HepG2 (cell line): ENCODE data around the gene FETUB. TPM values are rescaled to one million over a fixed set of nuclear protein-coding genes. Genes with fewer than 3 reads are reported as not detected.

Source experiments
- ASH2L ChIP-seq: fragments of 300-600, 200-600 bp; sonication (generic); IDR thresholded peaks from 2 replicates; pipeline ENCODE4 v1.7.0; 2017; ENCODE audit warnings: low read depth, mild to moderate bottlenecking, moderate library complexity, mixed read lengths, low read length; ENCODE audit not compliant: insufficient read length
- CBX2 ChIP-seq, 2 experiments: fragments of 200-600 bp in 1 of 2; sonication (generic); formaldehyde crosslinking in 1 of 2; IDR thresholded peaks; 2 replicates each; pipeline versions ENCODE4 v1.7.0 to v1.8.1; 2018 to 2022; ENCODE audit warnings: low read depth in 2 of 2, low read length in 1 of 2, mild to moderate bottlenecking in 1 of 2, missing genetic modification reagents in 1 of 2
- FIP1L1 ChIP-seq: fragments of 200-400 bp; formaldehyde crosslinking; IDR thresholded peaks from 2 replicates; pipeline ENCODE4 v1.6.1; 2018; ENCODE audit warnings: low read depth, mild to moderate bottlenecking, low read length, moderate library complexity, borderline replicate concordance; ENCODE audit not compliant: insufficient read depth
- HOXA3 ChIP-seq: sonication (generic); formaldehyde crosslinking; IDR thresholded peaks from 2 replicates; pipeline ENCODE4 v1.5.0; 2020; ENCODE audit warnings: missing genetic modification reagents
- ISL2 ChIP-seq: sonication (generic); formaldehyde crosslinking; IDR thresholded peaks from 2 replicates; pipeline ENCODE4 v1.5.0; 2020; ENCODE audit warnings: missing genetic modification reagents
- ISX ChIP-seq: sonication (generic); formaldehyde crosslinking; conservative IDR thresholded peaks from 2 replicates; pipeline ENCODE4 v1.5.0; 2020; ENCODE audit warnings: missing genetic modification reagents
- MXD4 ChIP-seq: IDR thresholded peaks from 2 replicates; pipeline ENCODE4 v1.6.1; 2016; ENCODE audit warnings: mild to moderate bottlenecking, missing biosample characterization, missing genetic modification reagents
- MZF1 ChIP-seq: sonication (generic); formaldehyde crosslinking; IDR thresholded peaks from 2 replicates; pipeline ENCODE4 v1.8.1; 2023; ENCODE audit warnings: mild to moderate bottlenecking, missing genetic modification reagents, borderline replicate concordance
- PAX8 ChIP-seq: sonication (generic); formaldehyde crosslinking; IDR thresholded peaks from 2 replicates; pipeline ENCODE4 v1.8.0; 2022; ENCODE audit warnings: mild to moderate bottlenecking, missing genetic modification reagents, borderline replicate concordance
- TBP ChIP-seq: sonication (generic); formaldehyde crosslinking; IDR thresholded peaks from 2 replicates; pipeline ENCODE4 v1.5.0; 2020; ENCODE audit warnings: missing genetic modification reagents
- ZNF670 ChIP-seq: sonication (generic); formaldehyde crosslinking; IDR thresholded peaks from 2 replicates; pipeline ENCODE4 v1.8.0; 2022; ENCODE audit warnings: mild to moderate bottlenecking, missing genetic modification reagents, borderline replicate concordance
- ZNF772 ChIP-seq: sonication (generic); formaldehyde crosslinking; IDR thresholded peaks from 2 replicates; pipeline ENCODE4 v1.5.0; 2020; ENCODE audit warnings: mild to moderate bottlenecking, missing genetic modification reagents
- polyA plus RNA-seq, 8 experiments: library from polyadenylated mRNA; depleted of rRNA in 3 of 8; stranded (reverse) in 7 of 8; unstranded in 1 of 8; fragments of >200 nt; fragmentation: Illumina TruSeq in 4 of 8; extraction: Trizol in 4 of 8; gene quantifications; 2 replicates each; pipeline versions ENCODE4 v1.2.1 to v1.2.3, GENCODE V29; 2011 to 2016; ENCODE audit warnings: low read depth in 4 of 8, missing spikeins in 1 of 8, mixed read lengths in 1 of 8; ENCODE audit not compliant: insufficient read depth in 1 of 8
- total RNA-seq, 5 experiments: library from RNA; depleted of rRNA; stranded (reverse); fragments of >200 nt; fragmentation: Illumina TruSeq; extraction: Trizol; gene quantifications; 2 replicates each; pipeline ENCODE4 v1.2.3, GENCODE V29; 2016; ENCODE audit warnings: low read depth in 1 of 5
- TF ChIP-seq, protein P1 (sequence below): sonication (generic); formaldehyde crosslinking; IDR thresholded peaks from 2 replicates; pipeline ENCODE4 v1.4.0; 2020; ENCODE audit warnings: mild to moderate bottlenecking, missing genetic modification reagents
- TF ChIP-seq, protein P2 (sequence below): sonication (generic); formaldehyde crosslinking; IDR thresholded peaks from 2 replicates; pipeline ENCODE4 v1.5.0; 2020; ENCODE audit warnings: missing genetic modification reagents
- TF ChIP-seq, protein P3 (sequence below): sonication (generic); formaldehyde crosslinking; IDR thresholded peaks from 2 replicates; pipeline ENCODE4 v1.8.0; 2022; ENCODE audit warnings: missing genetic modification reagents, mild to moderate bottlenecking, borderline replicate concordance
- TF ChIP-seq, protein P4 (sequence below): sonication (generic); formaldehyde crosslinking; IDR thresholded peaks from 2 replicates; pipeline ENCODE4 v1.4.0; 2020; ENCODE audit warnings: missing genetic modification reagents, borderline replicate concordance

Gene FETUB
- total and polyA plus RNA-seq, 2 of the 13 experiments (the other 11 are each of a cell fraction or from before 2014, with no cell fraction given) = 2.1 to 4.4 TPM

DNA sequence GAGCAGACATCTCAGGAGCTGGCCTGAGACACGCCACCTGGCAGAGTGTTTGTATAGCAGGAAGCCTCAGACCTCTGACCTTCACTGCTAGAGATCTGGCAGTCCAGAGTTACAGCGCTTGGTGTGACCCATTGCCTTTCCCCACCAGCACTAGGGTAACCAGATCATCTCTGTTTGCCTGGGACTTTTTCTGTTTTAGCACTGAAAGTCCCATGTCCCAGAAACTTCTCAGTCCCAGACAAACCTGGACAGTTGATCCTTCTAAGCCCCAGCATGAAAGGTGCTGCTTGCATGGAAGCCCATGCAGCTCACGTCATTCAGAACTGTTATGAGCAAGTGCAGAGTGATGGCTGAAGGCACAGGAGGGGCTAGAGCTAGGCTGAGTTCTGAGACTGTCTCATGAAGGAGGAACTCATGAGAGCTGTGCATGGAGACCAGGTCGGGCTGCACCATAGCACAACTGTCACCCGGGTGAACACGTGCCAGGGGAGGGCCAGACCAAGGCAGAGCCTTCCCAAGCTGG lies 45.5 kb upstream of the FETUB start (continued):
- TF ChIP-seq, protein P1, sequence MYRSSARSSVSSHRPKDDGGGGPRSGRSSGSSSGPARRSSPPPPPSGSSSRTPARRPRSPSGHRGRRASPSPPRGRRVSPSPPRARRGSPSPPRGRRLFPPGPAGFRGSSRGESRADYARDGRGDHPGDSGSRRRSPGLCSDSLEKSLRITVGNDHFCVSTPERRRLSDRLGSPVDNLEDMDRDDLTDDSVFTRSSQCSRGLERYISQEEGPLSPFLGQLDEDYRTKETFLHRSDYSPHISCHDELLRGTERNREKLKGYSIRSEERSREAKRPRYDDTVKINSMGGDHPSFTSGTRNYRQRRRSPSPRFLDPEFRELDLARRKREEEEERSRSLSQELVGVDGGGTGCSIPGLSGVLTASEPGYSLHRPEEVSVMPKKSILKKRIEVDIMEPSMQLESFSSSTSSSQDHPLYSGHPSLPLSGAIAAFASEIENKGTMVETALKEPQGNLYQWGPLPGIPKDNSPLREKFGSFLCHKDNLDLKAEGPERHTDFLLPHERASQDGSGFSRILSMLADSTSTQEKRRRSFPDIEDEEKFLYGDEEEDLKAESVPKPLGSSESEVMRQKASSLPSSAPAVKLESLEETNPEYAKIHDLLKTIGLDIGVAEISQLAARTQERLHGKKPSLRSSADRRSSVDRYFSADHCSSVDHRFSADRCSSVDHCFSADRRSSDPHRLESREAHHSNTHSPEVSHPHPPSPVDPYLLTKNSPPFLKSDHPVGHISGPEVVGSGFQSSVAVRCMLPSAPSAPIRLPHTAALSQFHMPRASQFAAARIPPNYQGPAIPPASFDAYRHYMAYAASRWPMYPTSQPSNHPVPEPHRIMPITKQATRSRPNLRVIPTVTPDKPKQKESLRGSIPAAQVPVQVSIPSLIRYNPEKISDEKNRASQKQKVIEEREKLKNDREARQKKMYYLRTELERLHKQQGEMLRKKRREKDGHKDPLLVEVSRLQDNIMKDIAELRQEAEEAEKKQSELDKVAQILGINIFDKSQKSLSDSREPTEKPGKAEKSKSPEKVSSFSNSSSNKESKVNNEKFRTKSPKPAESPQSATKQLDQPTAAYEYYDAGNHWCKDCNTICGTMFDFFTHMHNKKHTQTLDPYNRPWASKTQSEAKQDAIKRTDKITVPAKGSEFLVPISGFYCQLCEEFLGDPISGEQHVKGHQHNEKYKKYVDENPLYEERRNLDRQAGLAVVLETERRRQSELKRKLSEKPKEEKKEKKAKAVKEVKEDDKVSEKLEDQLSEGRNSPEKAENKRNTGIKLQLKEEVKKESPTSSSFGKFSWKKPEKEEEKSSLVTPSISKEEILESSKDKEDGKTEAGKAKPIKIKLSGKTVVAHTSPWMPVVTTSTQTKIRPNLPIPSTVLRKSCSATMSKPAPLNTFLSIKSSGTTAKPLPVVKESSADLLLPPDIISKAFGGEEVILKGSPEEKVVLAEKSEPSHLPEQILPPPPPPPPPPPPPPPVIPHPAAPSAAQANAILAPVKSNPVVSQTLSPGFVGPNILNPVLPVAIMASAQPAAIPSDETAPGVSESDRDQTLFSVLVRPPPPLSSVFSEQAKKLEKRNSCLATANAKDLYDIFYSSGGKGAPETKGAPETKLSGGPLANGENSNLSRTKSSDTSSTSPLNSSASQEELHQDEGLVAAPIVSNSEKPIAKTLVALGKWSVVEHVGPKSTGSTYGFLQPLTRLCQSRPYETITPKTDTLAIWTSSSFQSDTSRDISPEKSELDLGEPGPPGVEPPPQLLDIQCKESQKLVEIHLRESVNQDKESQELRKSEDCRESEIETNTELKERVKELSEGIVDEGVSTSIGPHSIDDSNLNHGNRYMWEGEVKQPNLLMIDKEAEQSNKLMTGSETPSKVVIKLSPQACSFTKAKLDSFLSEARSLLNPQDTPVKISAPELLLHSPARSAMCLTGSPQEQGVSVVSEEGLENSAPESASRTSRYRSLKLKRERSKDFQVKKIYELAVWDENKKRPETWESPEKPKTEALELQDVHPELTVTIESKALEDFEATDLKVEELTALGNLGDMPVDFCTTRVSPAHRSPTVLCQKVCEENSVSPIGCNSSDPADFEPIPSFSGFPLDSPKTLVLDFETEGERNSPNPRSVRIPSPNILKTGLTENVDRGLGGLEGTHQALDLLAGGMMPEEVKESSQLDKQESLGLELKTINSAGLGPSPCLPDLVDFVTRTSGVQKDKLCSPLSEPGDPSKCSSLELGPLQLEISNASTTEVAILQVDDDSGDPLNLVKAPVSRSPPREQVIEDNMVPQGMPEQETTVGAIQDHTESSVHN (CRISPR knock-in tag) = no peak
- no peak for TF ChIP-seq ISL2 (CRISPR knock-in tag)
- TF ChIP-seq ISX (CRISPR knock-in tag) = no peak
- no peak for TF ChIP-seq PAX8 (CRISPR knock-in tag)
- TF ChIP-seq, protein P2, sequence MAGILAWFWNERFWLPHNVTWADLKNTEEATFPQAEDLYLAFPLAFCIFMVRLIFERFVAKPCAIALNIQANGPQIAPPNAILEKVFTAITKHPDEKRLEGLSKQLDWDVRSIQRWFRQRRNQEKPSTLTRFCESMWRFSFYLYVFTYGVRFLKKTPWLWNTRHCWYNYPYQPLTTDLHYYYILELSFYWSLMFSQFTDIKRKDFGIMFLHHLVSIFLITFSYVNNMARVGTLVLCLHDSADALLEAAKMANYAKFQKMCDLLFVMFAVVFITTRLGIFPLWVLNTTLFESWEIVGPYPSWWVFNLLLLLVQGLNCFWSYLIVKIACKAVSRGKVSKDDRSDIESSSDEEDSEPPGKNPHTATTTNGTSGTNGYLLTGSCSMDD (CRISPR knock-in tag) = no peak
- TF ChIP-seq MZF1 = no peak
- TF ChIP-seq, protein P3, sequence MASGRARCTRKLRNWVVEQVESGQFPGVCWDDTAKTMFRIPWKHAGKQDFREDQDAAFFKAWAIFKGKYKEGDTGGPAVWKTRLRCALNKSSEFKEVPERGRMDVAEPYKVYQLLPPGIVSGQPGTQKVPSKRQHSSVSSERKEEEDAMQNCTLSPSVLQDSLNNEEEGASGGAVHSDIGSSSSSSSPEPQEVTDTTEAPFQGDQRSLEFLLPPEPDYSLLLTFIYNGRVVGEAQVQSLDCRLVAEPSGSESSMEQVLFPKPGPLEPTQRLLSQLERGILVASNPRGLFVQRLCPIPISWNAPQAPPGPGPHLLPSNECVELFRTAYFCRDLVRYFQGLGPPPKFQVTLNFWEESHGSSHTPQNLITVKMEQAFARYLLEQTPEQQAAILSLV (CRISPR knock-in tag) = peak; percentile 52; the same call in 1 of the 2 replicates
- TF ChIP-seq ZNF670 = no peak
- no peak for TF ChIP-seq TBP (CRISPR knock-in tag)
- no peak for TF ChIP-seq CBX2 (IDR thresholded peaks at IDR 0.05; ENCODE audit: low read depth, low read length)
- no peak for TF ChIP-seq CBX2 (CRISPR knock-in tag; IDR thresholded peaks at IDR 0.05; ENCODE audit: low read depth)
- peak; percentile 53 for TF ChIP-seq ASH2L
- TF ChIP-seq ZNF772 (CRISPR knock-in tag) = no peak
- TF ChIP-seq HOXA3 (CRISPR knock-in tag) = peak; percentile 65
- TF ChIP-seq, protein P4, sequence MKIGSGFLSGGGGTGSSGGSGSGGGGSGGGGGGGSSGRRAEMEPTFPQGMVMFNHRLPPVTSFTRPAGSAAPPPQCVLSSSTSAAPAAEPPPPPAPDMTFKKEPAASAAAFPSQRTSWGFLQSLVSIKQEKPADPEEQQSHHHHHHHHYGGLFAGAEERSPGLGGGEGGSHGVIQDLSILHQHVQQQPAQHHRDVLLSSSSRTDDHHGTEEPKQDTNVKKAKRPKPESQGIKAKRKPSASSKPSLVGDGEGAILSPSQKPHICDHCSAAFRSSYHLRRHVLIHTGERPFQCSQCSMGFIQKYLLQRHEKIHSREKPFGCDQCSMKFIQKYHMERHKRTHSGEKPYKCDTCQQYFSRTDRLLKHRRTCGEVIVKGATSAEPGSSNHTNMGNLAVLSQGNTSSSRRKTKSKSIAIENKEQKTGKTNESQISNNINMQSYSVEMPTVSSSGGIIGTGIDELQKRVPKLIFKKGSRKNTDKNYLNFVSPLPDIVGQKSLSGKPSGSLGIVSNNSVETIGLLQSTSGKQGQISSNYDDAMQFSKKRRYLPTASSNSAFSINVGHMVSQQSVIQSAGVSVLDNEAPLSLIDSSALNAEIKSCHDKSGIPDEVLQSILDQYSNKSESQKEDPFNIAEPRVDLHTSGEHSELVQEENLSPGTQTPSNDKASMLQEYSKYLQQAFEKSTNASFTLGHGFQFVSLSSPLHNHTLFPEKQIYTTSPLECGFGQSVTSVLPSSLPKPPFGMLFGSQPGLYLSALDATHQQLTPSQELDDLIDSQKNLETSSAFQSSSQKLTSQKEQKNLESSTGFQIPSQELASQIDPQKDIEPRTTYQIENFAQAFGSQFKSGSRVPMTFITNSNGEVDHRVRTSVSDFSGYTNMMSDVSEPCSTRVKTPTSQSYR (CRISPR knock-in tag) = no peak
- no peak for TF ChIP-seq MXD4 (CRISPR knock-in tag)
- TF ChIP-seq FIP1L1 = no peak
